Endothelial cell of umbilical vein (primary cell): ENCODE measurements around the gene OAS3.

ENCODE experiments used
- EZH2 ChIP-seq: IDR thresholded peaks from 2 replicates; pipeline ENCODE4 v1.6.1; 2012; ENCODE audit warnings: borderline replicate concordance, low read depth, mild to moderate bottlenecking, moderate library complexity, low read length, inconsistent platforms; ENCODE audit not compliant: severe bottlenecking
- FOS ChIP-seq: IDR thresholded peaks from 2 replicates; pipeline ENCODE4 v1.6.1; 2011; ENCODE audit warnings: mild to moderate bottlenecking, low read length, moderate library complexity, borderline replicate concordance; ENCODE audit not compliant: insufficient read depth
- GATA2 ChIP-seq: IDR thresholded peaks from 2 replicates; pipeline ENCODE4 v1.7.0; 2011; ENCODE audit warnings: low read depth, mild to moderate bottlenecking, moderate library complexity, mixed read lengths, low read length; ENCODE audit not compliant: insufficient read length, insufficient read depth
- MAX ChIP-seq: IDR thresholded peaks from 2 replicates; pipeline ENCODE4 v1.6.1; 2011; ENCODE audit not compliant: insufficient read depth, insufficient read length
- MYC ChIP-seq: IDR thresholded peaks from one replicate; pipeline ENCODE4 v1.6.1; 2011; ENCODE audit warnings: mild to moderate bottlenecking, low read depth, low read length
- POLR2A ChIP-seq: IDR thresholded peaks from 2 replicates; pipeline ENCODE4 v1.6.1; 2012; ENCODE audit warnings: low read depth, mild to moderate bottlenecking, control low read depth, low read length
- POLR2AphosphoS5 ChIP-seq: IDR thresholded peaks from 2 replicates; pipeline ENCODE4 v1.6.1; 2012; ENCODE audit warnings: low read depth, mild to moderate bottlenecking, control low read depth, low read length, moderate library complexity; ENCODE audit not compliant: insufficient read depth
- TF ChIP-seq, protein P1 (sequence below), 2 donors: IDR thresholded peaks; 1 replicate in 1 of 2; 2 replicates in 1 of 2; pipeline ENCODE4 v1.5.1; 2011; ENCODE audit warnings: low read length in 2 of 2, mild to moderate bottlenecking in 2 of 2, moderate library complexity in 2 of 2, control low read depth in 1 of 2, inconsistent platforms in 1 of 2, low read depth in 1 of 2; ENCODE audit not compliant: insufficient read depth in 1 of 2; ENCODE audit errors: extremely low read depth in 1 of 2

DNA sequence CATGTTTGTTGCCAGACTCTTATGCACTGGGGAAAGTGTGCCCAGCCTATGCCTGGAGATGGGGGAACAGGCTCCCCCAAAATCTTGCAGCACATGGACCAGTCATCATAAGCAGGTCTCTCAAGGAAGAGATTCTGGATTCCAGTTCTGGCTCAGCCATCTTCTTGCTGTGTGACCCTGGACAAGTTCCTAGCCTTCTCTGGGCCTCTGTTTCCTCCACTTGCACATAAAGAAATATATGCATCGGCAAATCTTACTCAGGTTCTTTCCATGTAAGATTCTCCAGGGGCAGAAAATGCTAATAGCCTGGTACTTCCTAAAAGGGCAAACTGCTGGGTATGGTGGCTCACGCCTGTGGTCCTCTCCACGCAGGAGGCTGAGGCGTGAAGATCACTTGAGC, 7.2 kb downstream of the OAS3 start:
- no peak for TF ChIP-seq MAX
- TF ChIP-seq, protein P1, sequence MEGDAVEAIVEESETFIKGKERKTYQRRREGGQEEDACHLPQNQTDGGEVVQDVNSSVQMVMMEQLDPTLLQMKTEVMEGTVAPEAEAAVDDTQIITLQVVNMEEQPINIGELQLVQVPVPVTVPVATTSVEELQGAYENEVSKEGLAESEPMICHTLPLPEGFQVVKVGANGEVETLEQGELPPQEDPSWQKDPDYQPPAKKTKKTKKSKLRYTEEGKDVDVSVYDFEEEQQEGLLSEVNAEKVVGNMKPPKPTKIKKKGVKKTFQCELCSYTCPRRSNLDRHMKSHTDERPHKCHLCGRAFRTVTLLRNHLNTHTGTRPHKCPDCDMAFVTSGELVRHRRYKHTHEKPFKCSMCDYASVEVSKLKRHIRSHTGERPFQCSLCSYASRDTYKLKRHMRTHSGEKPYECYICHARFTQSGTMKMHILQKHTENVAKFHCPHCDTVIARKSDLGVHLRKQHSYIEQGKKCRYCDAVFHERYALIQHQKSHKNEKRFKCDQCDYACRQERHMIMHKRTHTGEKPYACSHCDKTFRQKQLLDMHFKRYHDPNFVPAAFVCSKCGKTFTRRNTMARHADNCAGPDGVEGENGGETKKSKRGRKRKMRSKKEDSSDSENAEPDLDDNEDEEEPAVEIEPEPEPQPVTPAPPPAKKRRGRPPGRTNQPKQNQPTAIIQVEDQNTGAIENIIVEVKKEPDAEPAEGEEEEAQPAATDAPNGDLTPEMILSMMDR (IDR thresholded peaks at IDR 0.05; ENCODE audit: extremely low read depth in 1 of 2, insufficient read depth in 1 of 2, low read depth in 1 of 2, low read length in 2 of 2): no peak
- TF ChIP-seq EZH2: no peak
- TF ChIP-seq MYC: no peak
- no peak for TF ChIP-seq FOS
- TF ChIP-seq POLR2A: no peak
- no peak for TF ChIP-seq GATA2
- TF ChIP-seq POLR2AphosphoS5: no peak
